ENCODE results near the gene ZNF226. TPM values are rescaled to one million over a fixed set of nuclear protein-coding genes. Genes with fewer than 3 reads are reported as not detected.
"Not testable (repeated sequence)": the region's sequence is repeated elsewhere in the genome, so short reads cannot be mapped to it uniquely, and the experiment has no call there.

The ZNF226 gene
- total and polyA plus RNA-seq, 4 donors, result 11.4 to 34.4 (median 15.3) TPM

GRCh38 chr19:44151491-44151890 lies 13.4 kb upstream of the ZNF226 start:
- 94 to 98% methylated on average over 5 of the region's 5 CpGs for WGBS, 2 donors
- Histone ChIP-seq H3K4me3 (no peak overlapping the region), H3K9me3 (ENCODE audit: control insufficient read depth in 4 of 4, insufficient read depth in 3 of 4, low read length in 3 of 4) (peaks cover 7 to 37% (median 22%) of the 10 kb centered on the region in 4 donors), H3K36me3 (ENCODE audit: control insufficient read depth in 4 of 4, insufficient read depth in 4 of 4, low read length in 4 of 4) (peaks cover 45 to 66% (median 60%) of the 10 kb centered on the region in 4 donors), H3K27ac (ENCODE audit: low read depth in 1 of 2, low read length in 1 of 2) (no peak overlapping the region), H3K4me1 (ENCODE audit: control insufficient read depth in 5 of 5, insufficient read depth in 5 of 5, low read length in 5 of 5) (no peaks in the 10 kb centered on the region), H3K27me3 (ENCODE audit: control insufficient read depth in 3 of 3, insufficient read depth in 3 of 3, low read length in 2 of 3) (no peaks in the 10 kb centered on the region), H3K9ac (ENCODE audit: insufficient read depth in 1 of 2, low read length in 2 of 2) (no peak overlapping the region)
- TF ChIP-seq CTCF (IDR thresholded peaks at IDR 0.05; ENCODE audit: control extremely low read depth, extremely low read depth), result no peak
- no peak for ATAC-seq (ENCODE audit: insufficient read depth, low FRiP score)
- DNase-seq, result no peak

GRCh38 chr19:44156475-44156874 lies 8.4 kb upstream of the ZNF226 start:
- Histone ChIP-seq H3K27ac (ENCODE audit: low read depth in 1 of 2, low read length in 1 of 2) (no peak overlapping the region), H3K9me3 (ENCODE audit: control insufficient read depth in 4 of 4, insufficient read depth in 3 of 4, low read length in 3 of 4) (peaks cover 21 to 50% (median 28%) of the 10 kb centered on the region in 4 donors), H3K4me3 (no peak overlapping the region), H3K9ac (ENCODE audit: insufficient read depth in 1 of 2, low read length in 2 of 2) (no peak overlapping the region), H3K4me1 (ENCODE audit: control insufficient read depth in 5 of 5, insufficient read depth in 5 of 5, low read length in 5 of 5) (no peaks in the 10 kb centered on the region), H3K36me3 (ENCODE audit: control insufficient read depth in 4 of 4, insufficient read depth in 4 of 4, low read length in 4 of 4) (peaks cover 30 to 62% (median 50%) of the 10 kb centered on the region in 4 donors), H3K27me3 (ENCODE audit: control insufficient read depth in 3 of 3, insufficient read depth in 3 of 3, low read length in 2 of 3) (no peaks in the 10 kb centered on the region)
- 91 to 93% methylated on average over 2 of the region's 2 CpGs for WGBS, 2 donors
- DNase-seq (no peak), ATAC-seq (ENCODE audit: insufficient read depth, low FRiP score) (no peak)
- TF ChIP-seq CTCF (IDR thresholded peaks at IDR 0.05; ENCODE audit: control extremely low read depth, extremely low read depth), result no peak

- Histone ChIP-seq H3K36me3 (ENCODE audit: control insufficient read depth in 4 of 4, insufficient read depth in 4 of 4, low read length in 4 of 4) (peaks cover 5 to 22% (median 14%) of the 10 kb centered on the region in 4 donors), H3K9ac (ENCODE audit: insufficient read depth in 1 of 2, low read length in 2 of 2) (no peak overlapping the region), H3K4me3 (no peak overlapping the region), H3K27me3 (ENCODE audit: control insufficient read depth in 3 of 3, insufficient read depth in 3 of 3, low read length in 2 of 3) (no peaks in the 10 kb centered on the region), H3K4me1 (ENCODE audit: control insufficient read depth in 5 of 5, insufficient read depth in 5 of 5, low read length in 5 of 5) (peaks cover 0 to 15% (median 5%) of the 10 kb centered on the region in 5 donors), H3K9me3 (ENCODE audit: control insufficient read depth in 4 of 4, insufficient read depth in 3 of 4, low read length in 3 of 4) (peaks cover 0 to 28% (median 14%) of the 10 kb centered on the region in 4 donors), H3K27ac (ENCODE audit: low read depth in 1 of 2, low read length in 1 of 2) (no peak overlapping the region)
- ATAC-seq (ENCODE audit: insufficient read depth, low FRiP score) (no peak), DNase-seq (no peak)
- WGBS, 2 donors, result 94 to 96% methylated on average over 2 of the region's 2 CpGs
- no peak for TF ChIP-seq CTCF (IDR thresholded peaks at IDR 0.05; ENCODE audit: control extremely low read depth, extremely low read depth)
These were observed 1.1 kb upstream of the ZNF226 start for GRCh38 chr19:44163789-44164188.

GRCh38 chr19:44164327-44164672 lies 600 bp upstream of the ZNF226 start:
- no peak for ATAC-seq (ENCODE audit: insufficient read depth, low FRiP score)
- no peak for DNase-seq
- Histone ChIP-seq H3K4me1 (ENCODE audit: control insufficient read depth in 5 of 5, insufficient read depth in 5 of 5, low read length in 5 of 5) (peaks cover 0 to 15% (median 5%) of the 10 kb centered on the region in 5 donors), H3K4me3 (peak overlapping the region; percentile 70), H3K27ac (ENCODE audit: low read depth in 1 of 2, low read length in 1 of 2) (peak overlapping the region; percentile 24 to 85), H3K9ac (ENCODE audit: insufficient read depth in 1 of 2, low read length in 2 of 2) (peak overlapping the region in 1 of 2 donors; percentile 94), H3K27me3 (ENCODE audit: control insufficient read depth in 3 of 3, insufficient read depth in 3 of 3, low read length in 2 of 3) (no peaks in the 10 kb centered on the region), H3K9me3 (ENCODE audit: control insufficient read depth in 4 of 4, insufficient read depth in 3 of 4, low read length in 3 of 4) (peaks cover 0 to 26% (median 14%) of the 10 kb centered on the region in 4 donors), H3K36me3 (ENCODE audit: control insufficient read depth in 4 of 4, insufficient read depth in 4 of 4, low read length in 4 of 4) (peaks cover 5 to 27% (median 18%) of the 10 kb centered on the region in 4 donors)
- WGBS, 2 donors, result 66 to 71% methylated on average over 3 of the region's 3 CpGs
- no peak for TF ChIP-seq CTCF (IDR thresholded peaks at IDR 0.05; ENCODE audit: control extremely low read depth, extremely low read depth)

- H3K9me3 ChIP-seq (ENCODE audit: control insufficient read depth in 4 of 4, insufficient read depth in 3 of 4, low read length in 3 of 4), result peaks cover 4 to 46% (median 37%) of the 10 kb centered on the region in 4 donors
- ATAC-seq (ENCODE audit: insufficient read depth, low FRiP score); H3K4me3 ChIP-seq; H3K27me3 ChIP-seq (ENCODE audit: control insufficient read depth in 3 of 3, insufficient read depth in 3 of 3, low read length in 2 of 3); H3K27ac ChIP-seq (ENCODE audit: low read depth in 1 of 2, low read length in 1 of 2); H3K9ac ChIP-seq (ENCODE audit: insufficient read depth in 1 of 2, low read length in 2 of 2); DNase-seq: not testable (repeated sequence)
- H3K36me3 ChIP-seq (ENCODE audit: control insufficient read depth in 4 of 4, insufficient read depth in 4 of 4, low read length in 4 of 4), result peaks cover 33 to 86% (median 77%) of the 10 kb centered on the region in 4 donors
- H3K4me1 ChIP-seq (ENCODE audit: control insufficient read depth in 5 of 5, insufficient read depth in 5 of 5, low read length in 5 of 5), result peaks cover 0 to 12% (median 5%) of the 10 kb centered on the region in 5 donors
- 98 to 100% methylated on average over 6 of the region's 6 CpGs for WGBS, 2 donors
These were observed 5.8 kb downstream of the ZNF226 start for GRCh38 chr19:44170660-44171059.

Measured in lung (tissue), 12 donors.